HG03565 (cell line): Measurements from ENCODE around the gene PGAM2.

Source experiments
- ATAC-seq: cut with Tn5 transposase; IDR thresholded peaks from one replicate; pipeline ENCODE4 v1.9.1; 2021; ENCODE audit warnings: mild to moderate bottlenecking, moderate library complexity; ENCODE audit not compliant: unreplicated experiment

The PGAM2 gene

DNA sequence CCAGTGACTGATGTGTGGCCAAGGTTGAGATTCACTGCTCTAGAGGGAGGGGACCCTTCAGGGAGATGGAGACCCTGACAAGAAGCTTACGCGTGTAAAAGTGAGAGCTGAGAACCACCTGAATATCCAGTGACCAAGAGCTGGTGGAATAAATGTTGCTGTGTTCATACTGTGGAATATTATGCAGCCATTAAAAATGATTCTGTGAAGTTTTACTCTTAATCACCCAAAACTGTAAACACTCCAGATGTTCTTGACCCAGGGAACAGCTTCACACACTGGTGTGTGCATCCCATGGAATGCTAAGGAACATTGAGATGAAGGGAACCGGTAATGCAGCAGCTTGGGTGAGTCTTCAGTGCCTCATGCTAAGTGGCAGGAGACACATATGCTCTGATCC, 21.3 kb upstream of the PGAM2 start:
- ATAC-seq, result no peak

GRCh38 chr7:44085546-44085945, 20.2 kb upstream of the PGAM2 start:
- no peak for ATAC-seq

GRCh38 chr7:44084701-44085100, 19.3 kb upstream of the PGAM2 start:
- no peak for ATAC-seq

- no peak for ATAC-seq
These were observed 18.4 kb upstream of the PGAM2 start for GRCh38 chr7:44083796-44084195.

DNA sequence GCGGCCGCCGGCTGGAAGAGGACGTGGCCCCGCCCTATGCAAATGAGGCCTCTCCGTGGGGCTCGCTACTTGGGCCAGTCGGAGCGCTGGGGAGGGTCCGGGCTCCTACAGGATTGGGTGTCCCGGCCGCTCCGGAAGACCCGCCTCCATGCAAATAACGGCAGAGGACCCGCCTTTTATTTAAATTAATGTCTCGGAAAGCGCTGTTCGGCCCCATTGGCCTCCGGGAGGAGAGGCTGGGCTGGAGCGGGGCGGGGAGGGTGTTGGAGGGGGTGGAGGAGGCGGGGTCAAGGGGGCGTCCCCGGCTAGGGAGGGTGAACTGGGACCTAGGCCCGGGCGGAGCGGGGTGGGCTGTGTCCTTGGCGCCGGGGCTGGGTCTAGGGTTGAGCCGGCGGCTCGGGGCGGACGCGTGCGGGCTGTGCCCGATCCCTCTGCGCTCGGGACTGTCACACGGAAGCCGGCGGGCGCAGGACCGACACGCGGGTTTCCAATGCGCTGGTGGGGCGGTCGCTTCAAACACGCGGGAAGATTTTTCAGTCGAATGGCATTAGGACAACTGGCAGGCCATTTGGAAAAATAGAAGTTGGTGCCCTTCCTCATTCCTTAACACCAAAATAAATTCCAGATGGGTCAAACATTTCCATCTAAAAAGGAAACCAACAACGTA, 17.3 kb upstream of the PGAM2 start:
- peak; percentile 85 for ATAC-seq

DNA sequence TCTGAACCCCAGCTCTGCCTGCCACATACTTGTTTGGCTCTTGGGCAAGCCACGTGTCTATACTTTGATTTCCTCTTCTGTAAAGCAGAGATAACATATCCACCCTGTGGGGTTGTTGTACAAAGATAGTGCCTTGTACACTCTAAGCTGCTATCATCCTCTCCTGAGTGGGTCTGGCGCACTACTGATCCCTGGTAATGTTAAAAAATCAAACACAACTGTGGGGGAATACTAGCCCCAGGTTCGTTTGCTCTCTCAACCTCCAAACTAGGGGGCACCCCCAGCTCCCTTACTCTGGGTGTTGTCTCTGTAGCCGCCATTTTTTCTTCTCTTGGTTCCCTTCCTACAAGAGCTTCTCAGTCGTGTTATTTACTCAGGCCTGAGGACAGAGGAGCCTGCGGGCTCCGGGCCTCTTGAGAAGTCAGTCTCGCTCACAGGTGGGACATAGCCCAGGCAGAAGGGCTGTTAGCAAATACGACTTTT, 15.9 kb upstream of the PGAM2 start:
- no peak for ATAC-seq

DNA sequence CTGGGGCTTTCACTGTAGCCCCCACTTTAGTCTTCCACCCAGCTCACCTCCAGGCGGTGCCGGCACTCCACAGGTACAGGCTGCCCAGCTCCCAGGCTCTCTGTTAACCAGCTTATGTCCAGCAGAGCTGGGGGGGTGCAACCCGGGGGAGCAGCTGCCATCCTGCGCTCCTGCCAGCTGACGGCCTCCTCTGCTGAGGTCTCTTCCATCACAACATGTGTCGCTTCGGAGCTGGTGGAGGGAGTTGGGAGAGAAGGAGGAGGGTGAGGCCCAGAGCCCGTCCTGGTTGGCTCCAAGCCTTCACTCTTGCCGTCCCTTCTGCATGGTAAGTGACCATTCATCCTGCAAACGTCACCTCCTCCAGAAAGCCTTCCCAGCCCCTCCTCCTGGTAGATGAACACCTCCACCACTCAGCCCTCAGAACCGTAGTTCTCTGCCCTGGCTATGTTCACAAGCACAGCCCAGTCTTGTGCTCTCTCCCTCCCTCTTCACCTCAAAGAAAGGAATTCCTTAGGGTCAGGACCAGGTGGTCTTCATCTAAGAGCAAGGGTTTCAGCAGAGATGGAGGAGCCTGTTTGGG, 15.4 kb upstream of the PGAM2 start:
- ATAC-seq, result no peak

DNA sequence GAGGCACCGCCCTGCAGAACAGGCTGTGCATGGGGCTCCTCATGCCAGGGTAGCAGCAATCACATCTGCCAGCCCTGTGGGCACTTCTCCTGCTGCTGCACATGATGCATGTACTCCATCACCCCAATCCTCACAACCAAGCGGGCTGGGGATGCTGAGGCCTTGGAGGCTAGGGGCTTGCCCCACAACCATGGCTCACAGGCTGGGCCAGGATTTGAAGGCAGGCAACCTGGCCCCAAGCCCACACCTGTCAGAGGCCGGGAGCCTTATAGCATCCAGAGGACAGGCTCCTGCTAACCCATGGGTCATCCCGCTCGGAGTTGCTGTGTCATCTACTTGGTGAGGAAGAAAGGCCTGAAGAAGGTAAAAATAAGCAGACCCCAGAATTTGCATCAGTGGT, 14.8 kb upstream of the PGAM2 start:
- ATAC-seq, result no peak

GRCh38 chr7:44079331-44080021, 14.1 kb upstream of the PGAM2 start:
- ATAC-seq, result no peak

GRCh38 chr7:44078521-44078920, 13.2 kb upstream of the PGAM2 start:
- ATAC-seq, result no peak

DNA sequence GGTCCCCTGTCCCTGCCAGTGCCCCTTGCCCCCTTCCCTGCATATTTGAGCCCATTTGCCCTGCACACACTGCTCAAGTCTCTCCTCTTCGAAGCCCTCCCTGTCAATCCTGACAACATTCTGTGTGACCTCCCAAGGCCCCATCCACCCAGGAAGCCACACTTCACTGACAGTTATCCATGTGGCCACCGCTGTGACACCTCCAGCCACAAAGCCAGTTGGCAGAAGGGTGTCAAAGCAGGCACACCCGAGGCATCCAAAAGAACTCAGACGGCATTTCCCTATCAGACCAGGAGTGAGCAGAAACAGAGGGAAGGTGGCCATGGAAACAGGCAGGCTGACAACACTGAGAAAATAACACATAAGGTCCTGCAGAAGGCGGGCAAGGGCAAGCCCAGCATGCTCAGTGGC, 12.3 kb upstream of the PGAM2 start:
- ATAC-seq, result no peak

DNA sequence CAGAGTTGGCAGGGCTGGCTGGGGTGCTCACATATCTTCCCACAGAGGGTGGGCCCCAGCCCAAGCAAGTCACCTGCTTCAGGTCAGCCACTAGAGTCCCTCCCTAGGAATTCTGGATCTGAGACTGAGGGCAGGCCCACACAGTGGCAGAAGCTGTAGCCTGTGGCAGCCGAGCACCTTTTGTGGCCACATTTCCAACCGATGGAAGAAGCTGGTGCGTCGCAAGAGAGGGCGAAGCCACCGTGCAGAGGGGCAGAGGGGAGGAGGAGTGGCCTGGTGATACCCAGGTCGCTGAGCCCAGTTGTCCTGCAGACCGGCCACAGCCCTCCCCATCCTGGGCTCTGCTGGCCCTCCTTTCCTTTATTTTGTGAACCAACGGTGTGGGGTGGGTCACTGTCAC, 11.7 kb upstream of the PGAM2 start:
- no peak for ATAC-seq

DNA sequence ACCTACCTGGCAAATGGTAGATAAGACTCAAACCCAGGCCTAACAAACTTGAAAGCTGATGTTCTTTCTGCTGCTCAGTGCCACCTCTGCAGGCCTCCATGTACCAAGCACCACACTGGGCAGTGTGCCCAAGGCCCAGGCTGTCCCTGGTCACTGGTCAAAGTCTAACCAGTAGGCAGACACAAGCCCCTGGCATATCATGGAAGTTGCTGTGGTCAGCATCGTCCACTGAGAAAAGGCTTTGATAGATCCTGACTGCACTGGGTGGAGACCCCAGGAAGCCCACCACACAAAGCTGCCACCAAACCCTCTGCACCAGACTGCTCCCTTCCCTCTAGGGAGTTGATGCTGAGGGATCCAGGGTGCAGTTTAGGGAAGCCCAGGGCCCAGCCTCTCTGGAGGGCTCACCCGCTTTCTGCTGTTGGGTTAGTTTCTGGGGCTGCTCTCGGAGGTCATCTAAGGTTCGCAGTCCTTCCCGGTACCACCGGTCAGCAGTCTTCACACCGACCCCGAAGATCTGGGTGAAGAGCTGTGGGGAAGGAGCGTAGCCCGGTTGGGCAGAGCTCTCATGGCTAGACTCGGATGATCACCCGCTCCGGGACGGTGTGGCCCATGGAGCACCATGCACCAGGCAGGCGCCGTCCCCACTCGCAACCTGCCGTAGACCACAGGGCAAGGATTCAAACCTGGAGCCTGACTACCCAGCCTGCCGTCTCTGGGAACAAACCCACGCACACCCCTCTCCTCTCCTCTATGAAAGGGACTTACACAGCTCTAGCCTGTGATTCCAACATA, 10.9 kb upstream of the PGAM2 start:
- ATAC-seq, result no peak

DNA sequence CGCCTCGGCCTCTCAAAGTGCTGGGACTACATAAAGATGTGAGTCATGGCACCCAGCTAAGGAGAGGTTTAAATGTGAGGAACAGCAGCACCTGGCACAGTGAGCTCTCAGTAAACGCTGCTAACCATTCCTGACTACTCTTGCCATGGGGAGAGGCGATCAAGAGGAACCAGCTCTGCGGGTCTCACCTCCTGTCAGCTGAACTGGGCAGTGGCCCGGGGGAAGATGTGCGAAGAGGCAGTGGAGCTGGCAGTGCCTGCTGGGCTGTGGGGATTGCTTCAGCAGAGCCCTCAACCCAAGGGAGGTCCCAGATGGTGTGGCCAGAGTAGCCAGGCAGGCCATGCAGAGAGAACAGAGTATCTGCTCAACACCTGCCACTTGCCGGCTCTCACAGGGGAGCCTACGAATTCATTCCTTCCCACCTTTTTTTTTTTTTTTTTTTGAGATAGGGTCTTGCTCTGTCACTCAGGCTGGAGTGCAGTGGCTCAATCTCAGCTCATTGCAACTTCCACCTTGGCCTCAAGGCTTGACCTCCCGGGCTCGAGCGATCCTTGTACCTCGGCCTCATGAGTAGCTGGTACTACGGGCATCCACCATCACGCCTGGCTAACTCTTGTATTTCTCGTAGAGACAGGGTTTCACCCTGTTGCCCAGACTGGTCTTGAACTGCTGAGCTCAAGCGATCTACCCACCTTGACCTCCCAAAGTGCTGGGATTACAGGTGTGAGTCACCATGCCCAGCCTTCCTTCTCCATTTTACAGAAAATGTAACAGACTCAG, 10.1 kb upstream of the PGAM2 start:
- no peak for ATAC-seq

DNA sequence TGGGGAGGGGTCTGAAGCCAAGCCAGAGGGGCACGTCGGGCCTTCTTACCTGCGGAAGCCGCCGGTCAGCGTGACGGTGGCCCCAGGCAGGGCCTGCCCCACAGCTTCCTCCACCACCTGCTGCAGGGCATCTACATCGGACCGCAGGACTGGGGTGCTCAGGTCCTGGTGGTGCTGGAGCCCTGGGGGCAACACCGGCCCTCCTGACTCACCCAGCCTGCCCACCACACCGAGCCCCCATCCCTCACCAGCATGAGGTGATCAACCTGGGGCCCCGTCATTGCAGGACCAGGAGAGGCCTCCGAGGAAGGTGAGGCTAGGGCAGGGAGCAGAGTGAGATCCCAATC, 9.0 kb upstream of the PGAM2 start:
- no peak for ATAC-seq

DNA sequence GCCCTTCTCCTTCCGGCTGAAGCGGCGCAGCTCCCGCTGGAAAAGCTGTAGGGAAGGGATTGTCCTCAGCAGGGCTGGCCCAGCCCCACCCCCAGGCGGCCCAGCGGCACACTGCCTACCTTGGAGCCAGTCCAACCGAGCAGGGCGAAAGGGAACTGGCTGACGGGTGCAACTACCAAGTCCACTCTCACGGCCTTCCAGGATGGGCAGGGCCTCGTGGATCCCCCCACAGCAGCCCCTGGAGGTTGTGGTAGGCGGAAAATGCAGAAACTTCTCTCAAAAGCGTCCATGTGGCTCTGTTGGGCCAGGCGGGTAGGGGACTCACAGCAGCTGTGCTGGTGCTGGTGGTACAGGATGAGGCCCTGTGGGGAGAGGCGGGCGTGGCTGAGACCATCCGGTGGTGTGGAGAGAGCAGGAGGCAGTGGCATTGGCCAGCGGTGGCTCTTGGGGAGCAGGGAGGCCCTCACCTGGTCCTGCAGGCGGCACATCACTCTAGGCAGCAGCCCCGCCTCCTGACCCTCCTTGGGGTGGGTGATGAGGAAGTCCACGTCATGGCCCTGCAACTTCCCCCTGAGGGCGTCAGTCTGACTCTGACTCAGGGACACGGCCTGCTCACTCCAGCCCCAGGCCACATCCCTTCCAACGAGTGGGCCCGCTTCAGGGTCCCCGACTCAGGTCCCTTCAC, 8.4 kb upstream of the PGAM2 start:
- ATAC-seq, result peak; percentile 53

GRCh38 chr7:44072364-44073231, 7.2 kb upstream of the PGAM2 start:
- no peak for ATAC-seq

GRCh38 chr7:44071726-44072363, 6.5 kb upstream of the PGAM2 start:
- ATAC-seq, result no peak

DNA sequence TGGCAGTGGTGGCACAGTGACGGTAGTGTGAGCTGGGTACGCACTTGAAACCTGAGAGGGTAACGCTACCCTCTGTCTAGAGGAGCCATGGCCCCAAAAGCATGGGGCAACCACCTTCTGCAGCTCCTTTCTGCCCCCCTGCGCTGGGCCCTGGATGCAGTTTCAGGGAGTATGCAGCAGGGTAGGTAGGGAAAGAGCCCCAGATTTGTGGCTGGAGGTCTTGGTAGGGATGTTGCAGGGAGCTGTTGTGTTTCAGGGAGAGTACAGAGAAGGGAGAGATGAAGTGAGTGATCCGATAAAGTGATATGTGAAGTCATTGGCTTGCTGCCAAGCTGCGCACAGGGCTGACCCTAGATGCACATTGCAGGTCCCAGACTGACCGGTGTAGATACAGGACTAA, 2.7 kb upstream of the PGAM2 start:
- no peak for ATAC-seq
